Esophagus squamous epithelium (tissue), 5 donors: ENCODE results near the gene NAPB. TPM values are rescaled to one million over a fixed set of nuclear protein-coding genes. Genes with fewer than 3 reads are reported as not detected.

ENCODE experiments used
- DNase-seq: peaks from one replicate; lab custom pipeline; 2025; lab: John Stamatoyannopoulos, UW
- H3K27ac ChIP-seq, 4 donors: fragments of 200-600 bp; sonication (generic); one replicate each; pipeline ENCODE4 v1.5.1; 2016 to 2019; ENCODE audit warnings: mild to moderate bottlenecking in 1 of 4
- H3K27me3 ChIP-seq, 4 donors: fragments of 200-600 bp; sonication (generic); 1 replicate in 3 of 4; 2 replicates in 1 of 4; pipeline versions ENCODE4 v1.5.1 to v1.6.0; 2017 to 2021; ENCODE audit warnings: antibody characterized with exemption in 1 of 4
- H3K36me3 ChIP-seq, 3 donors: fragments of 200-600 bp; sonication (generic); one replicate each; pipeline ENCODE4 v1.5.1; 2016 to 2019
- H3K4me1 ChIP-seq, 3 donors: fragments of 200-600 bp; sonication (generic); one replicate each; pipeline ENCODE4 v1.5.1; 2017 to 2019
- H3K4me3 ChIP-seq, 4 donors: fragments of 200-600 bp; sonication (generic); 1 replicate in 3 of 4; 2 replicates in 1 of 4; pipeline ENCODE4 v1.5.1; 2016 to 2019; ENCODE audit warnings: mild to moderate bottlenecking in 2 of 4, moderate library complexity in 1 of 4
- H3K9me3 ChIP-seq, 3 donors: fragments of 200-600 bp; sonication (generic); one replicate each; pipeline ENCODE4 v1.5.1; 2016 to 2019
- POLR2A ChIP-seq, 4 donors: fragments of 450-650 bp; IDR thresholded peaks; one replicate each; pipeline ENCODE4 v1.6.1; 2017; ENCODE audit warnings: antibody characterized with exemption in 4 of 4, mild to moderate bottlenecking in 4 of 4, moderate library complexity in 3 of 4
- WGBS, 2 donors: methylation state at CpG; one replicate each; pipeline ENCODE4 v1.1.5; 2018; 5-methylcytosine and 5-hydroxymethylcytosine counted together
- intact Hi-C: fragments of 100-400 bp; cut with DNase I; formaldehyde crosslinking; loops from one replicate; pipeline ENCODE4 v1.15.0; 2022
- total RNA-seq, 4 donors: library from RNA; depleted of rRNA; stranded (reverse); fragments of >200 nt; gene quantifications; one replicate each; pipeline ENCODE4 v1.1.0, GENCODE V29; 2016
- TF ChIP-seq, protein P1 (sequence below), 6 experiments: fragments of 450-650 bp in 4 of 6; fragments of 200-600 bp in 2 of 6; sonication (generic) in 2 of 6; IDR thresholded peaks; one replicate each; pipeline ENCODE4 v1.5.1; 2016 to 2019; ENCODE audit warnings: antibody characterized with exemption in 6 of 6, mild to moderate bottlenecking in 4 of 6, moderate library complexity in 4 of 6
- donor health status: DM: yes; HTN: yes; CAD: no.

NAPB gene
- total RNA-seq, 4 donors from 2014 or later = 7.7 to 16.0 (median 8.7) TPM

GRCh38 chr20:23434521-23435313 is 13.4 kb upstream of the NAPB start:
- Histone ChIP-seq H3K4me1 (peaks cover 0 to 17% (median 0%) of the 10 kb centered on the region in 3 donors), H3K4me3 (no peak overlapping the region), H3K36me3 (no peaks in the 10 kb centered on the region), H3K9me3 (no peaks in the 10 kb centered on the region), H3K27me3 (no peaks in the 10 kb centered on the region), H3K27ac (peak overlapping the region in 1 of 4 donors; percentile 3)
- intact Hi-C loops = no loop called here
- TF ChIP-seq POLR2A (IDR thresholded peaks at IDR 0.05) = no peak
- TF ChIP-seq, protein P1, sequence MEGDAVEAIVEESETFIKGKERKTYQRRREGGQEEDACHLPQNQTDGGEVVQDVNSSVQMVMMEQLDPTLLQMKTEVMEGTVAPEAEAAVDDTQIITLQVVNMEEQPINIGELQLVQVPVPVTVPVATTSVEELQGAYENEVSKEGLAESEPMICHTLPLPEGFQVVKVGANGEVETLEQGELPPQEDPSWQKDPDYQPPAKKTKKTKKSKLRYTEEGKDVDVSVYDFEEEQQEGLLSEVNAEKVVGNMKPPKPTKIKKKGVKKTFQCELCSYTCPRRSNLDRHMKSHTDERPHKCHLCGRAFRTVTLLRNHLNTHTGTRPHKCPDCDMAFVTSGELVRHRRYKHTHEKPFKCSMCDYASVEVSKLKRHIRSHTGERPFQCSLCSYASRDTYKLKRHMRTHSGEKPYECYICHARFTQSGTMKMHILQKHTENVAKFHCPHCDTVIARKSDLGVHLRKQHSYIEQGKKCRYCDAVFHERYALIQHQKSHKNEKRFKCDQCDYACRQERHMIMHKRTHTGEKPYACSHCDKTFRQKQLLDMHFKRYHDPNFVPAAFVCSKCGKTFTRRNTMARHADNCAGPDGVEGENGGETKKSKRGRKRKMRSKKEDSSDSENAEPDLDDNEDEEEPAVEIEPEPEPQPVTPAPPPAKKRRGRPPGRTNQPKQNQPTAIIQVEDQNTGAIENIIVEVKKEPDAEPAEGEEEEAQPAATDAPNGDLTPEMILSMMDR (IDR thresholded peaks at IDR 0.05) = no peak
- 84 to 85% methylated on average over 5 to 7 of the region's 7 CpGs for WGBS, 2 donors
- no peak for DNase-seq

- Histone ChIP-seq H3K36me3 (no peaks in the 10 kb centered on the region), H3K27me3 (no peaks in the 10 kb centered on the region), H3K4me3 (no peak overlapping the region), H3K9me3 (no peaks in the 10 kb centered on the region), H3K27ac (no peak overlapping the region), H3K4me1 (peaks cover 0 to 17% (median 0%) of the 10 kb centered on the region in 3 donors)
- intact Hi-C loops = no loop called here
- 68 to 77% methylated on average over 3 of the region's 3 CpGs for WGBS, 2 donors
- DNase-seq = no peak
- no peak for TF ChIP-seq POLR2A (IDR thresholded peaks at IDR 0.05)
- TF ChIP-seq, protein P1 (IDR thresholded peaks at IDR 0.05) = no peak
These were observed 12.3 kb upstream of the NAPB start for GRCh38 chr20:23433628-23434027.

- H3K27me3 ChIP-seq = no peaks in the 10 kb centered on the region
- TF ChIP-seq, protein P1 (IDR thresholded peaks at IDR 0.05) = no peak
- TF ChIP-seq POLR2A (IDR thresholded peaks at IDR 0.05) = no peak
- H3K36me3 ChIP-seq = no peaks in the 10 kb centered on the region
- intact Hi-C loops = no loop called here
- no peak overlapping the region for H3K27ac ChIP-seq
- peaks cover 0 to 10% (median 4%) of the 10 kb centered on the region in 3 donors for H3K4me1 ChIP-seq
- no peaks in the 10 kb centered on the region for H3K9me3 ChIP-seq
- no peak overlapping the region for H3K4me3 ChIP-seq
- WGBS, 2 donors = 85 to 88% methylated on average over 9 of the region's 9 CpGs
- no peak for DNase-seq
These were observed 3.8 kb upstream of the NAPB start for GRCh38 chr20:23425129-23425528.

- intact Hi-C loops = no loop called here
- no peak for DNase-seq
- no peaks in the 10 kb centered on the region for H3K27me3 ChIP-seq
- TF ChIP-seq POLR2A (IDR thresholded peaks at IDR 0.05) = no peak
- TF ChIP-seq, protein P1 (IDR thresholded peaks at IDR 0.05) = no peak
- peak overlapping the region; percentile 81 to 96 (median 89) for H3K4me3 ChIP-seq
- H3K27ac ChIP-seq = peak overlapping the region; percentile 96 to 97 (median 96)
- 0 to 2% methylated on average over 11 to 12 of the region's 58 CpGs for WGBS, 2 donors
- H3K36me3 ChIP-seq = no peaks in the 10 kb centered on the region
- peaks cover 4 to 56% (median 9%) of the 10 kb centered on the region in 3 donors for H3K4me1 ChIP-seq
- no peaks in the 10 kb centered on the region for H3K9me3 ChIP-seq
These were observed 1.0 kb downstream of the NAPB start for GRCh38 chr20:23419995-23420901.
